RWPE2 (cell line): Measurements from ENCODE around the gene CIP2A.

Experiments used
- ATAC-seq: fragments of 200-7000 bp; cut with Tn5 transposase; 3 replicates; pipeline ENCODE4 v1.9.1; 2021; ENCODE audit warnings: low read depth
- DNase-seq: peaks from one replicate; pipeline ENCODE4 v3.0.0-alpha.2; 2020; ENCODE audit warnings: low spot score
- H3K27ac ChIP-seq: fragments of 450-650 bp; 2 replicates; pipeline ENCODE4 v1.5.1; 2017; ENCODE audit warnings: mild to moderate bottlenecking; ENCODE audit not compliant: poor library complexity, severe bottlenecking
- H3K27me3 ChIP-seq: fragments of 250-450 bp; sonication (Bioruptor Pico); 2 replicates; pipeline ENCODE4 v1.5.1; 2021; ENCODE audit warnings: mild to moderate bottlenecking, moderate library complexity; ENCODE audit not compliant: insufficient read depth, poor library complexity, severe bottlenecking
- H3K36me3 ChIP-seq: fragments of 250-450 bp; sonication (Bioruptor Pico); 2 replicates; pipeline ENCODE4 v1.5.1; 2020; ENCODE audit warnings: low read depth, mild to moderate bottlenecking, moderate library complexity
- H3K4me1 ChIP-seq: fragments of 250-450 bp; sonication (Bioruptor Pico); 2 replicates; pipeline ENCODE4 v1.5.1; 2021; ENCODE audit warnings: mild to moderate bottlenecking, moderate library complexity; ENCODE audit not compliant: insufficient read depth, poor library complexity, severe bottlenecking
- H3K4me3 ChIP-seq: fragments of 250-450 bp; sonication (Bioruptor Pico); 2 replicates; pipeline ENCODE4 v1.5.1; 2021; ENCODE audit warnings: mild to moderate bottlenecking, moderate library complexity; ENCODE audit not compliant: severe bottlenecking
- H3K9me3 ChIP-seq: fragments of 250-450 bp; sonication (Bioruptor Pico); 2 replicates; pipeline ENCODE4 v1.5.1; 2021; ENCODE audit warnings: mild to moderate bottlenecking, moderate library complexity; ENCODE audit not compliant: severe bottlenecking
- TF ChIP-seq, protein P1 (sequence below): fragments of 450-650 bp; IDR thresholded peaks from one replicate; pipeline ENCODE4 v1.5.1; 2017; ENCODE audit warnings: mild to moderate bottlenecking, moderate library complexity; ENCODE audit not compliant: poor library complexity, severe bottlenecking

Gene CIP2A

DNA sequence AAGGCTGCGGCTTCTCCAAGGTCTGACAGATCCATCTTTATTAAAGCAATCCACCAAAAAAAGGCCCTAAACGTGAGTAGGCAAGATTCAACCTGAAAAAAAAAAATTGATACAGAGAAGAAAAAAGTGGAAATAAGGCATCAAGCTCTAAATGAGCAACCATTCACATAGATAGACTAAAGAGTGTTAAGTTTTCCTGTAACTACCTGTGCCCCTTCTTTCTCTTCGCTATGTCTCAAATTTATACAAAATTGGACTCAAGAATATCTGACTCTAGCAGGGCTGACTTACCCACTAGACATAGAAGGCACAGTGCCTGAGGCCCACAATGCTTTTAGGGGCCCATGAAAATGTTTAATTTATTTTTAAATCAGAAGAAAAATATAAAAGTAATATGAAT is 78.7 kb downstream of the CIP2A start, which contains the start of gene MYH15:
TSS of gene MYH15 (minus strand) at position 101 of the 400 bp plus-strand sequence. CDS start at position 35, 66 bp downstream.
- DNase-seq (no peak), ATAC-seq (no peak)
- Histone ChIP-seq H3K27me3 (no peaks in the 10 kb centered on the region), H3K36me3 (no peaks in the 10 kb centered on the region), H3K27ac (no peak within 1 kb of the TSS), H3K9me3 (no peaks in the 10 kb centered on the region), H3K4me1 (no peaks in the 10 kb centered on the region), H3K4me3 (no peak within 1 kb of the TSS)
- TF ChIP-seq, protein P1, sequence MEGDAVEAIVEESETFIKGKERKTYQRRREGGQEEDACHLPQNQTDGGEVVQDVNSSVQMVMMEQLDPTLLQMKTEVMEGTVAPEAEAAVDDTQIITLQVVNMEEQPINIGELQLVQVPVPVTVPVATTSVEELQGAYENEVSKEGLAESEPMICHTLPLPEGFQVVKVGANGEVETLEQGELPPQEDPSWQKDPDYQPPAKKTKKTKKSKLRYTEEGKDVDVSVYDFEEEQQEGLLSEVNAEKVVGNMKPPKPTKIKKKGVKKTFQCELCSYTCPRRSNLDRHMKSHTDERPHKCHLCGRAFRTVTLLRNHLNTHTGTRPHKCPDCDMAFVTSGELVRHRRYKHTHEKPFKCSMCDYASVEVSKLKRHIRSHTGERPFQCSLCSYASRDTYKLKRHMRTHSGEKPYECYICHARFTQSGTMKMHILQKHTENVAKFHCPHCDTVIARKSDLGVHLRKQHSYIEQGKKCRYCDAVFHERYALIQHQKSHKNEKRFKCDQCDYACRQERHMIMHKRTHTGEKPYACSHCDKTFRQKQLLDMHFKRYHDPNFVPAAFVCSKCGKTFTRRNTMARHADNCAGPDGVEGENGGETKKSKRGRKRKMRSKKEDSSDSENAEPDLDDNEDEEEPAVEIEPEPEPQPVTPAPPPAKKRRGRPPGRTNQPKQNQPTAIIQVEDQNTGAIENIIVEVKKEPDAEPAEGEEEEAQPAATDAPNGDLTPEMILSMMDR, result no peak

GRCh38 chr3:108509871-108510270 is 79.4 kb downstream of the CIP2A start:
- ATAC-seq (no peak), DNase-seq (no peak)
- H3K27me3 ChIP-seq, result no peaks in the 10 kb centered on the region
- H3K9me3 ChIP-seq, result no peaks in the 10 kb centered on the region
- H3K4me3 ChIP-seq, result no peak overlapping the region
- no peaks in the 10 kb centered on the region for H3K36me3 ChIP-seq
- TF ChIP-seq, protein P1, result no peak
- no peak overlapping the region for H3K27ac ChIP-seq
- no peaks in the 10 kb centered on the region for H3K4me1 ChIP-seq

- TF ChIP-seq, protein P1, result no peak
- no peaks in the 10 kb centered on the region for H3K36me3 ChIP-seq
- H3K4me1 ChIP-seq, result no peaks in the 10 kb centered on the region
- no peak for DNase-seq
- ATAC-seq, result no peak
- H3K9me3 ChIP-seq, result no peaks in the 10 kb centered on the region
- H3K27ac ChIP-seq, result no peak overlapping the region
- no peaks in the 10 kb centered on the region for H3K27me3 ChIP-seq
- H3K4me3 ChIP-seq, result no peak overlapping the region
Measured at GRCh38 chr3:108509263-108509662, 80.0 kb downstream of the CIP2A start.

GRCh38 chr3:108507902-108508301 is 81.3 kb downstream of the CIP2A start:
- no peaks in the 10 kb centered on the region for H3K9me3 ChIP-seq
- TF ChIP-seq, protein P1, result no peak
- no peaks in the 10 kb centered on the region for H3K27me3 ChIP-seq
- DNase-seq, result no peak
- H3K4me1 ChIP-seq, result no peaks in the 10 kb centered on the region
- no peak overlapping the region for H3K27ac ChIP-seq
- H3K4me3 ChIP-seq, result no peak overlapping the region
- ATAC-seq, result no peak
- H3K36me3 ChIP-seq, result no peaks in the 10 kb centered on the region

DNA sequence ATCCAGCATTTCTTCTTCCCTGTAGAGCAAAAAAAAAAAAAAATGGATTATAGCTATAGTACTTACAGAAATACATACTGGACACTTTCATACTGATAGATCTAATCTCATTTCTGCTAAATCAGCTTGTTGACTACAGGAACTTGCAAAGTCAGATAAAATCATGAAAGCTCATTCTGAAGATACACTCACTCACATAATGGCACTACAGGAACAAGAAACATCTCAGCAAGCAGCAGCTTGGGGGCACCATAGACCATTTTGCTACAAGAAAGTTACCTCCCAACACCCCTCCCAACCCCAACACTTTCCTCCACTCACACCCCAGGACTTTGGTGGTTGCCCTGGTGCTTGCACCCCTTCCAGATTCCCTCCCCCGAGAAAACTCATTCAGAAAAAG is 83.4 kb downstream of the CIP2A start:
- Histone ChIP-seq H3K9me3 (no peaks in the 10 kb centered on the region), H3K4me1 (no peaks in the 10 kb centered on the region), H3K27me3 (no peaks in the 10 kb centered on the region), H3K36me3 (no peaks in the 10 kb centered on the region), H3K27ac (no peak overlapping the region), H3K4me3 (no peak overlapping the region)
- DNase-seq (no peak), ATAC-seq (no peak)
- TF ChIP-seq, protein P1, result no peak
